Stimulated activated CD8-positive, alpha-beta memory T cell treated with anti-CD3 and anti-CD28 coated beads, Interleukin-12 subunit alpha, Interleukin-12 subunit beta, amount 100 ng/mL, for 4 hours (primary cell): ENCODE data around the gene TUG1.

ENCODE experiments used
- DNase-seq: peaks from one replicate; pipeline ENCODE4 v3.0.0-alpha.2; 2020; ENCODE audit warnings: low read depth

The TUG1 gene

DNA sequence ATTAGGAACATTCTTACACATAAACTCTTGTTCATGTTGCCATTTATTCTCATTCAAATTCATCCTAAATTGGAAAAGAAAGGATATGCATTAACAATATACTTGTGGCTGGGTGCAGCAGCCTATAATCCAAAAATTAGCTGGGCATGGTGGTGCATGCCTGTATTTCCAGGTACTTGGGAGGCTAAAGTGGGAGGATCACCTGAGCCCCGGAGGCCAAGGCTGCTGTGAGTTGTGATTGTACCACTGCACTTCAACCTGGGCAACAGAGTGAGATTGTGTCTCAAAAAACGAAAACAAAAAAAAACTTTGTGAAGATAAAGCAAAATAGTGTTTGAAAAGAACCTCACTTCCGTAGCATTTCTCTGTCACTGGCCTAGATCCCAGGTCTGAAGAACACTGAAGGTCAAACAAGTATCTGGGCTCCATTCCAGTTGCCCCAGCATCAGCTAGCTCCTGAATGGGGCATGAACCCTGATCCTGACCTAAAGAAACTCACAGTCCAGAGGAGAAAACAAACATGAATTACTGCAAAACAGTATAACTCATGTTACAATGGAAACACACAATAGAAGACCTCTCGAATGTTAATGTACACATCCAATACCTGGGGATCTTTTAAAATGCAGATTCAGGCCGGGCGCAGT is 32.2 kb downstream of the TUG1 start:
- DNase-seq: no peak

DNA sequence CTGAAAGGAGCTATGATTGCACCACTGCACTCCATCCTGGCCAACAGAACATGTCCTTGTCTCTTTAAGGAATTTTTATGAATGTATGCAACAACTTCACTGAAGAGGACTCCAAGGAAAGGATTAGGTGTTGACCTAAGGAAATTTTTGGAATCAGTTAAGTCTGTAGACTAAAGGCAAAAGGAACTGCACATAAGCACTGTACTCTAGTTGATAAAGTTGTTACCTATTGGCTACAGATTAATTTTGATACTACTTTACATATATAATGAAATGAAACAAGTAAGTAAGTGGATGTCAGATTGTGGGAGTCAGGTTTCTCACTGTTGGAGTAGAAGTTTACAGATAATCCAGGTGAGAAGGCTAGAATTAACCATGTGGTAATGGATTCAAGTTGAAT is 36.5 kb downstream of the TUG1 start:
- no peak for DNase-seq

DNA sequence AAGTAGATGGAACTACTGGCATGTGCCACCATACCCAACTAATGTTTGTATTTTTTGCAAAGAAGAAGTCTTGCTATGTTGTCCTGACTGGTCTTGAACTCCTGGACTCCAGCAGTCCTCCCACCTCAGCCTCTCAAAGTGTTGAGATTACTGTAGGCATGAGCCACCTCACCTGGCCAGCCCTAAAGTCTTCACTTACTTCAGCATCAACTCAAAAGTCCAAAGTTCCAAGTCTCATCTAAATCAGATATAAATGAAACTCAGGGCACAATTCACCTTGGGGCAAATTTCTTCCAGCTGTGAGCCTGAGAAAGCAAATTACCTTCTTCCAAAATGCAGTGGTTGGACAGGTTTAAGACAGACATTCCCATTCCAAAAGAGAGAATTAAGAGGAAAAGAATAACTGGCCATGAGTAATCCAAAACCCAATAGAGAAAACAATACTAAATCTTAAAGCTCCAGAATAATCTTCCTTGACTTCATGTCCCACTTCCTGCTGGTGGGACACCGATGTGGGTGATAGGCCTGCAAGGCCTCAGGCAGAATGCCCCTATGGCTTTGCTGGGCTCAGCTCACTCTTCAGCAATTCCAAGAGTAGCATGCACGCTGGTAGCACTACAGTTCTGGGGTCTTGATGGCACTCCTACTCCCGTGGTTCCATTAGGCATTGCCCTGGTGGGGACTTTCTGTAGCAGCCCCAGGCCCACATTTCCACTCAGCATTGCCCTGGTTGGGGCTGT is 50.3 kb downstream of the TUG1 start:
- DNase-seq: no peak

DNA sequence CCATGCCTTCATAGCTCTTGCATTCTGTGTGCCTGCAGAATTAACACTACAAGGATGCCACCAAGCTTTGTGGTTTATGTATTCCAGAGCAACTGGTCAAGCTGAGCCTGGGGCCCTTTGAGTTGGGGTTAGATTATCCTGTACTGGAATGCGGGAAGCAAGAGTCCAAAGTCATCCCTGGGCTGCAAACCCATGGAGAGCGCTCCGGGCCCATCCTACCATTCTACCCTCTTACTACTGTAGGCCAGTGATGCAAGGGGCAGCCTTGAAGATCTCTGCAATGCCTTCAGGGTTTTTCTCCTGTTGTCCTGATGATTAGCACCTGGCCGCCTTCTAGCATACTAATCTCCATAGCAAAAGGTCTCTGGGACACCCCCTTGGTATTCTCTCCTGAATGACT is 51.3 kb downstream of the TUG1 start:
- DNase-seq: no peak

DNA sequence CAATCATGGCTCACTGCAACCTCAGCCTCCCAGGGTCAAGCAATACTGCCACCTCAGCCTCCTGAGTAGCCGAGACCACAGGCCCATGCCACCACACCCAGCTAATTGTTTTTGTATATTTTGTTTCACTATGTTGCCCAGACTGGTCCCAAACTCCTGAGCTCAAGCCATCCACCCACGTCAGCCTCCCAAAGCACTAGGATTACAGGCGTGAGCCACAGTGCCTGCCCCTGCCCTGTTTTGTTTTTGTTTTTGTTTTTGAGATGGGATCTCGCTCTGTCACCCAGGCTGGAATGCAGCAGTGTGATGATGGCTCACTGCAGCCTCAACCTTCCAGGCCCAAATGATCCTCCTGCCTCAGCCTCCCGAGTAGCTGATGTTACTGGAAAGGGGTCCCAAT is 53.5 kb downstream of the TUG1 start:
- no peak for DNase-seq
